ENCODE measurements around the gene C12orf43.

Gene C12orf43

GRCh38 chr12:121026274-121027045 lies 10.2 kb upstream of the C12orf43 start:
- DNase-seq: no peak

DNA sequence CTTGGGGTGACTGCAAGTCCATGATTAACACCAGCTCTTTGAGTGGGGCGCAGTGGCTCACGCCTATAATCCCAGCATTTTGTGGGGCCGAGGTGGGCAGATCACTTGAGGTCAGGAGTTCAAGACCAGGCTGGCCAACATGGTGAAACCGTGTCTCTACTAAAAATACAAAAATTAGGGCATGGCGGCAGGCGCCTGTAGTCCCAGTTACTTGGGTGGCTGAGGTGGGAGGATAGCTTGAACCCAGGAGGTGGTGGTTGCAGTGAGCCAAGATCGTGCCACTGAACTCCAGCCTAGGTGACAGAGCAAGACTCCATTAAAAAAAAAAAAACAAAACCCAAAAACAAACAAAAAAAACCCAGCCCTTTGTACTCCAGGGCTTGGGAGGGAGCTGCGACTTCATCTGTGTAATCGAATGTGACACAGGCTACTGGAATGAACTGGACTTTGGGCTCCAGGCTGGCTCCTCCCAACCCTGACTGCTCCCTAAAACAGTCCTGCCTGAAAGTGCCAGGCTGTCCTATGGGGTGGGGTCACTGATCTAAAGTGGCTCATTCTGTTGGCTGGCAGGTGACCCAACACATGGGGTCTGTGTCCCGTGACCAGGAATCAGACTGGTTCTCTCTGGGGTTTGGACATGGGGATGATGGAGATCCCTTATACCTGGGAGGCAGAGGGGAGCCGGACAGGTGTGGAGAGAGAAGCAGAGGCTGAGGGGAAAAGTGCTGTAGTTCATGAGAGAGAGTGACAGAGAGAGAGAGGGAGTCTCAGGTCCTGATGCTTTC lies 9.3 kb upstream of the C12orf43 start:
- no peak for DNase-seq

DNA sequence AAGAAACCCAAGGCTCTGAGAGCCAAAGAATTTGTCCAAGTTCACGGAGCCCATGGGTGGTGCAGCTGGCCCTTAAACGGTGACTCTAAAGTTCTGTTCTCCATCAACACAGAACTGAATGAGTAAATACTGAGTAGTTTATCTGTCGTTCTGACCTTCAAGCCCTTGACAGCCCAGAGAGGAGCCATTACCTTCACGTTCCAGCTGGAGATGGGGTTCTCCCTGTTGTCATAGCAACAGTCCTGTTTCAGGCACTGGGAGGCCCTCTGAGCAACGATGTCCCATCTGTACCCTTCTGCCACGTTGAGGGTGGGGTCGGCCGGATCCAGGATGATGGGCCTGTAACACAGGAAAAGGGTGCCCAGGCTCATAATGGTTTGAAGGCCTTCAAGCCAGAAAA lies 7.5 kb upstream of the C12orf43 start:
- no peak for DNase-seq

DNA sequence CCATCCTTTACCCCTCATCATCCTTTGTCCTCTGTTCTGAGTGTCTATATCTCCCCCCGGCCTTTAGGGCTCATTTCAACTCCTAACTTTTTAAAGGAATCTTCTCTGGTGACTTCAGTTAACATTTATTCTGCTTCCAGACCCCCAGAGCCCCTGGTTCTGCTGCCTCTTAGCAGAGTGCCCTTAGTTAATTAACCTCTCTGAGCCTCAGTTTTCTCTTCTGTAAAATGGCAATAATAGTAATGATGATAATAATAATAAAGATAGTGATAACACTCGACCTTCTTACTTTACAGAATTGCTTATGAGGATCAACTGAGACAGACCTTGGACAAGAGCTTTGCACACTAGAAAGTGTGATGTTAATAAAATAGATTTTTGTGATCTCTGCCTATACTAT lies 6.4 kb upstream of the C12orf43 start:
- DNase-seq: no peak

DNA sequence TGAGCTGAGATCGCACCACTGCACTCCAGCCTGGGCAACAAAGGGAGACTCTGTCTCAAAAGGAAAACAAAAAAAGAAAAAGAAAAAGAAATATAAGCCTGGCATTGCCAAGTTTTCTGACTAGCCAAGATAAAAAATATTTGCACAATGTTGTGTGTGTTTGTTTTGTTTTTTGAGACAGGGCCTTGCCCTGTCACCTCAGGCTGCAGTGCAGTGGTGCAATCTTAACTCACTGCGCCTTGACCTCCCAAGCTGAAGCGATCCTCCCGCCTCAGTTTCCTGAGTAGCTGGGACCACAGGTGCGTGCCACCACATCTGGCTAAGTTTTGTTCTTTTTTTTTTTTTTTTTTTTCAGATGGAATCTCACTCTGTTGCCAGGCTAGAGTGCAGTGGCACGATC lies 5.5 kb upstream of the C12orf43 start:
- no peak for DNase-seq

GRCh38 chr12:121018860-121019617 lies 2.8 kb upstream of the C12orf43 start:
- DNase-seq: no peak

- DNase-seq: no peak
Measured at GRCh38 chr12:121017966-121018491, 1.7 kb upstream of the C12orf43 start.

GRCh38 chr12:121013715-121014114 lies 2.6 kb downstream of the C12orf43 start:
- no peak for DNase-seq

GRCh38 chr12:121011820-121012219 lies 4.5 kb downstream of the C12orf43 start:
- no peak for DNase-seq

DNA sequence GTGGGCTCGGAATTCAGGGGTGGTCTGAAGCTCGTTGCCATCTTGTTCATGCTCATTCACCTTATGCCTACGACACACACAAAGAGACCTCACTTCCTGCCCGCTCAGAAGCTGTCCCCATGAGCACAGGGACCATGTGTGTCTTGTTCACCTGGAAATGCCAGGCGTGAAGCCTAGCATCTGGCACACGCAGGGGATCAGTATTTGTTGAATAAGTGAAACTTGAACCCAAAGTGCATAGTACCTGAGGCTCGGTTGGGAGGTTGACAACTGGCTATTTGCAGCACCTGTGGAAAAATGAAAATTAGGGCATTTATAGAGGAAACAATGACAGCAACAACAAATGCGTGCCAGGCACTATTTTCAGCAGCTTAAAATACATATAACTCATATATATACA lies 5.4 kb downstream of the C12orf43 start:
- no peak for DNase-seq

GRCh38 chr12:121009741-121010140 lies 6.5 kb downstream of the C12orf43 start:
- peak; percentile 53 for DNase-seq

DNA sequence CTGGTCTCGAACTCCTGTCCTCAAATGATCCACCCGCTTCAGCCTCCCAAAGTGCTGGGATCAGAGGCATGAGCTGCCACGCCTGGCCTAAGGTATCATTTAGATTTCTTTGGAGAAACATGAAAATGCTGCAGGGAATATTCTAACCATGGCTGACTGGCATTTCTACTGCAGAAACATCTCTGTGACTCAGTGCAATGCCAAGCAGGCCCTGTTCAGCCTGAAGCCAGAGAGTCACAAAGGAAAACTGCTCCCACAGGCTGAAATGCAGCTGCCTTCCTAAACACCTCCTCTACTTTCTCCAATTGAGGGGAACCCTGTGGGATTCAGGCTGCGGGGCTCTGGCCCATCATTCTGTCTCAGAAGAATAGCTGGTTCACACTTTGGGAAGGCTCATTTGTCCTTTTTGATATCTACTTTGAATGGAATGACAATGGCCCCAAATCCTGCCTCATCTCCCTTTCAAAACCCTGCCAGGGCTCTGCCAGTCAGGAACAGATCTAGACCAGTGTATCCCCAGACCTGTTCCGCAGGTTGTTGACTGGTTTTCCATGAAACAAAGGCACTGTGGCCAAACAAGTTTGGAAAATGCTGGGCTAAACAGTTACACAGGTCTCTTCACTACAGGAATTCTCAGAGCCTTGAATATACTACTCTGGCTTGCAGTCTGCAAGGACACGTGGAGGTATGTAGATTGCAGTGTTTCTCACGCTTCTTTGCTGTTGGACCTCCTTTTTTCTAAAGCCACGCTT lies 7.8 kb downstream of the C12orf43 start:
- no peak for DNase-seq

GRCh38 chr12:121005346-121005815 lies 10.9 kb downstream of the C12orf43 start:
- peak; percentile 48 for DNase-seq

DNA sequence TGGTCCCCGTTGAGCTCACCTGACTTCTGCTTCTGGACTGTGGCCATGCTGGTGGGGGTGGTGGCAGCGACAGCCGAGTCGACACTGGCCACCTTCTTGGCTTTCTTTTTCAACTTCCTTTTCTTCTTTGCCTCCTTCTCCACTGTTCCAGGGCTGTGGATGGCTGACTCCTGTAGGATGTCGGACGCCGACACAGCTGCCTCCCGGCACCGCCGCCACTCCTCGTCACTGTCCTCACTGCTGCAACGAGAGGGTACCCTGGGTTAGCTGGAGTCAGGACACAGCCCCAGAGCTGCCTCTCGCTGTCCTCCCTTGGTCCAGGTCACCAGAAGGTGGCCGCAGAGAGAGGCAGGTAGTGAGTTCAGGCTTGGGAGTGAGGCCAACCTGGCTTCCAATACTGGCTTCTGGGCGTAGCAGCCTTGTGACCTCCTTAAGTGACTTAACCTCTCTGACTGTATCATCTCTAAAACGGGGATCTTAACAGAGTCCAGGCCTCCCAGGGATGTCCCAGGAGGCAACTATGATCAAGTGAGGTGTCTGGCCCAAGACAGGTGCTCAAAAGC lies 12.0 kb downstream of the C12orf43 start:
- DNase-seq: no peak

DNA sequence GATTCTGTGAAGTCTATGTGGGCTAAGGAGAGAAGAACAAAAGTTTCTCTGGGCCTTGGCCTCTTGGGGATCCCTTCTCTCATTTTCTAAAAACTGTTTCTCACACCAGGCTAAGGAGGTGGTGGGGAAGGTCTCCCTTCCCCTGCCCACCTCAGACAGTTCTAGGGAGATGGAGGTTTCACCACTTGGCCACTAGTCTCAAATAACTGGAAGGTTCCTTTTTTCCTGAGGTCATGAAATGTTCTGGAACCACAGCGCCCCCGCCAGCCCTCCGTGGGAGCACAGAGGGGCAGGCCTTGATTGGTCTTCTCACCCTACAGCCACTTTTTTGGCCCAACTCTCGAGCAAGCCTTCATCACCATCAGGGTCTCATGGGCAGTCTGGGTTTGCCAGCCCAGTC lies 12.6 kb downstream of the C12orf43 start:
- no peak for DNase-seq

GRCh38 chr12:121001841-121002483 lies 14.3 kb downstream of the C12orf43 start:
- no peak for DNase-seq

GRCh38 chr12:121001060-121001459 lies 15.2 kb downstream of the C12orf43 start:
- no peak for DNase-seq

GRCh38 chr12:121000530-121000929 lies 15.8 kb downstream of the C12orf43 start:
- DNase-seq: no peak

DNA sequence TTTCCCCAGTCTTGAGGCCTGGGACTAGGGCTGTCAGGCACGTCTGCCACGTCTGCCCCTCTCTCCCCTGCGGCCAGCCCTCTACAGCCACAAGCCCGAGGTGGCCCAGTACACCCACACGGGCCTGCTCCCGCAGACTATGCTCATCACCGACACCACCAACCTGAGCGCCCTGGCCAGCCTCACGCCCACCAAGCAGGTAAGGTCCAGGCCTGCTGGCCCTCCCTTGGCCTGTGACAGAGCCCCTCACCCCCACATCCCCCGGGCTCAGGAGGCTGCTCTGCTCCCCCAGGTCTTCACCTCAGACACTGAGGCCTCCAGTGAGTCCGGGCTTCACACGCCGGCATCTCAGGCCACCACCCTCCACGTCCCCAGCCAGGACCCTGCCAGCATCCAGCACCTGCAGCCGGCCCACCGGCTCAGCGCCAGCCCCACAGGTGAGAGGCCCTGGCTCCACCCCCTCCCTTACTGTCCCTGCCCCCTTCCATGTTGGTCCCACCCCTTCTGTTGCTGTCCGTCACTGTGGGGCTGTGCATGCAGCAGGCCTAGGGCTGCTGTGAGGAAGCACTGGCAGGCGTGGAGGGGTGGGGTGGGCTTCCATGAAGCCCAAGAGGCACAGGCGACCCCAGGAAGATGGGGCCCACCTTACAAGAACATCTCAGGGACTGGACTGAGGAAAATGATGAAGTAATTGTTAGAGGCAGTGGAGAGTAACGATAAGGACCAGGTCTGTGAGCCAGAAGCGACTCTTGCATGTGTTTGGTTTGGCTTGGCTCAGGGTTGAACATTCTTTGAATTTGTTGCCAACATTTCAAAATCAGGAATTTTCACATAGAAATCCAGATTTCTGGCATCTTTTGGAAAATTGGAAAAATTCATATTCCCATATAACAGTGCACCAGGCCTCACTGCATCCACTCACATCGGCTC lies 16.8 kb downstream of the C12orf43 start:
- DNase-seq: peak; percentile 10

- DNase-seq: no peak
Measured at GRCh38 chr12:120998435-120998834, 17.9 kb downstream of the C12orf43 start.
